Adrenal gland (tissue), 12 donors: ENCODE measurements around the gene PSMA5. TPM values are rescaled to one million over a fixed set of nuclear protein-coding genes. Genes with fewer than 3 reads are reported as not detected.

Source experiments
- DNase-seq, 7 donors: peaks; one replicate each; pipeline ENCODE4 v3.0.0-alpha.2; 2019 to 2020
- H3K27ac ChIP-seq, 5 donors: fragments of 200-600 bp; sonication (generic) in 4 of 5; 1 replicate in 3 of 5; 2 replicates in 2 of 5; pipeline versions ENCODE4 v1.5.1 to v1.8.0; 2016 to 2020; ENCODE audit warnings: mild to moderate bottlenecking in 1 of 5
- H3K27me3 ChIP-seq: fragments of 200-600 bp; 2 replicates; pipeline ENCODE4 v1.8.0; 2021
- H3K36me3 ChIP-seq, 2 donors: fragments of 200-600 bp; replicated peaks in 1 of 2; 1 replicate in 1 of 2; 2 replicates in 1 of 2; pipeline versions ENCODE4 v1.5.1 to v1.8.0; 2018 to 2022
- H3K4me1 ChIP-seq, 2 donors: fragments of 200-600 bp; replicated peaks in 1 of 2; 1 replicate in 1 of 2; 2 replicates in 1 of 2; pipeline versions ENCODE4 v1.5.1 to v1.8.0; 2018 to 2021
- H3K4me3 ChIP-seq, 4 donors: fragments of 200-600 bp; sonication (generic) in 3 of 4; one replicate each; pipeline ENCODE4 v1.5.1; 2016 to 2018
- H3K9me3 ChIP-seq, 3 donors: fragments of 200-600 bp; sonication (generic) in 1 of 3; replicated peaks in 1 of 3; 1 replicate in 2 of 3; 2 replicates in 1 of 3; pipeline versions ENCODE4 v1.5.1 to v1.8.0; 2016 to 2021
- POLR2A ChIP-seq, 2 donors: fragments of 450-650 bp; IDR thresholded peaks; one replicate each; pipeline ENCODE4 v1.6.1; 2017; ENCODE audit warnings: antibody characterized with exemption in 2 of 2, mild to moderate bottlenecking in 2 of 2, moderate library complexity in 1 of 2
- WGBS, 4 donors: extraction: QIAGEN DNeasy Blood & Tissue Kit in 2 of 4; methylation state at CpG; one replicate each; pipeline versions ENCODE4 v1.1.5 to v1.1.7; 2013 to 2017; 5-methylcytosine and 5-hydroxymethylcytosine counted together
- intact Hi-C, 2 donors: fragments of 100-400 bp; cut with DNase I; formaldehyde crosslinking; loops; one replicate each; pipeline versions ENCODE4 v1.14.1 to v1.15.0; 2022 to 2023
- polyA plus RNA-seq, 3 donors: library from polyadenylated mRNA; stranded (reverse); fragments of 200-250 nt in 2 of 3; fragments of 350-450 nt in 1 of 3; fragmentation: Illumina TruSeq in 1 of 3; extraction: RNeasy Lipid Tissue Mini Kit (QIAGEN cat#74804) in 1 of 3; gene quantifications; one replicate each; pipeline ENCODE4 v1.2.3, GENCODE V29; 2013 to 2014
- total RNA-seq, 9 donors: library from RNA; depleted of rRNA in 4 of 9; stranded (reverse); fragments of >200 nt in 4 of 9; fragments of 120-200 nt in 1 of 9; fragmentation: NEBNext Ultra II Directional in 1 of 9; extraction: Animal tissue kit (Norgen Biotek cat#: 25700) in 1 of 9; gene quantifications; one replicate each; pipeline versions ENCODE4 v1.1.0 to v1.2.4, GENCODE V29; 2013 to 2023
- TF ChIP-seq, protein P1 (sequence below), 6 experiments: fragments of 450-650 bp in 4 of 6; fragments of 200-600 bp in 2 of 6; sonication (generic) in 1 of 6; IDR thresholded peaks; 1 replicate in 5 of 6; 2 replicates in 1 of 6; pipeline versions ENCODE4 v1.5.1 to v1.8.0; 2016 to 2021; ENCODE audit warnings: antibody characterized with exemption in 6 of 6, mild to moderate bottlenecking in 2 of 6, moderate library complexity in 1 of 6
- donor health status: healthy with polysubstance abuse.
- donor health status: Bipolar disorder and iron deficiency.
- donor health status: DM: yes; HTN: yes; CAD: no.
- donor health status: DM: no; HTN: no; CAD: no.
- donor health status: DM: no; HTN: no; CAD: no.
- donor health status: DM: yes; HTN: yes; CAD: no.

Gene PSMA5
- total and polyA plus RNA-seq, 12 donors: 22.8 to 187 (median 63.4) TPM

- peak overlapping the region in 1 of 4 donors; percentile 24 for H3K4me3 ChIP-seq
- no peaks in the 10 kb centered on the region for H3K27me3 ChIP-seq
- WGBS, 4 donors: 22 to 28% (median 24%) methylated on average over 4 of the region's 4 CpGs
- peaks cover 31 to 80% of the 10 kb centered on the region in 2 donors for H3K4me1 ChIP-seq
- intact Hi-C loops: no loop called here
- peak in 4 of 7 donors; percentile 41 to 61 (median 45) for DNase-seq
- H3K36me3 ChIP-seq: no peaks in the 10 kb centered on the region
- no peaks in the 10 kb centered on the region for H3K9me3 ChIP-seq
- peak in 1 of 2 donors; percentile 38 for TF ChIP-seq POLR2A (IDR thresholded peaks at IDR 0.05)
- TF ChIP-seq, protein P1, sequence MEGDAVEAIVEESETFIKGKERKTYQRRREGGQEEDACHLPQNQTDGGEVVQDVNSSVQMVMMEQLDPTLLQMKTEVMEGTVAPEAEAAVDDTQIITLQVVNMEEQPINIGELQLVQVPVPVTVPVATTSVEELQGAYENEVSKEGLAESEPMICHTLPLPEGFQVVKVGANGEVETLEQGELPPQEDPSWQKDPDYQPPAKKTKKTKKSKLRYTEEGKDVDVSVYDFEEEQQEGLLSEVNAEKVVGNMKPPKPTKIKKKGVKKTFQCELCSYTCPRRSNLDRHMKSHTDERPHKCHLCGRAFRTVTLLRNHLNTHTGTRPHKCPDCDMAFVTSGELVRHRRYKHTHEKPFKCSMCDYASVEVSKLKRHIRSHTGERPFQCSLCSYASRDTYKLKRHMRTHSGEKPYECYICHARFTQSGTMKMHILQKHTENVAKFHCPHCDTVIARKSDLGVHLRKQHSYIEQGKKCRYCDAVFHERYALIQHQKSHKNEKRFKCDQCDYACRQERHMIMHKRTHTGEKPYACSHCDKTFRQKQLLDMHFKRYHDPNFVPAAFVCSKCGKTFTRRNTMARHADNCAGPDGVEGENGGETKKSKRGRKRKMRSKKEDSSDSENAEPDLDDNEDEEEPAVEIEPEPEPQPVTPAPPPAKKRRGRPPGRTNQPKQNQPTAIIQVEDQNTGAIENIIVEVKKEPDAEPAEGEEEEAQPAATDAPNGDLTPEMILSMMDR (IDR thresholded peaks at IDR 0.05): no peak
- H3K27ac ChIP-seq: peak overlapping the region; percentile 53 to 86 (median 79)
Observed at GRCh38 chr1:109392037-109392787, 34.0 kb downstream of the PSMA5 start.

GRCh38 chr1:109391626-109392025 lies 34.6 kb downstream of the PSMA5 start:
- TF ChIP-seq, protein P1 (IDR thresholded peaks at IDR 0.05): no peak
- TF ChIP-seq POLR2A (IDR thresholded peaks at IDR 0.05): no peak
- no peak for DNase-seq
- Histone ChIP-seq H3K9me3 (no peaks in the 10 kb centered on the region), H3K4me1 (peaks cover 31 to 75% of the 10 kb centered on the region in 2 donors), H3K27me3 (no peaks in the 10 kb centered on the region), H3K36me3 (no peaks in the 10 kb centered on the region), H3K27ac (peak overlapping the region in 4 of 5 donors; percentile 54 to 86 (median 79)), H3K4me3 (peak overlapping the region in 1 of 4 donors; percentile 12)
- intact Hi-C loops: no loop called here

DNA sequence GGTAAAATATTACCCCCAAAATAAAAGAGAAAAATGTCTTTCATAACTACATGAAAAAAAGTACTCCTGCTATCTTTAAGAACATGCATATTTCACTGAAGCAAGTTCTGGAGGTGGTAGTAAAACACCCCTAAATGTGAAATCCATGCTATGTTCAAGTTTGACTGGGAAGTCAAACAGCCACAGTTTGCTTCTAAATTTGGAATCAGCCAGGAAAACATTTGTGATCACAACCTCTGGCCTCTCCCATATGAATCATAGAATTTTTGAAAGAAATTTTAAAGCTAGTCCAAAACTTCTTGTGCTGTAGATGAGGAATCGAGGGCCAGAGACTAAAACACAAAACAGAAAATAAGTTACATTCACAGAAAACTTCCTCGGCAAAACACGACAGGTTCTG lies 35.1 kb downstream of the PSMA5 start:
- Histone ChIP-seq H3K4me3 (peak overlapping the region in 1 of 4 donors; percentile 14), H3K9me3 (no peaks in the 10 kb centered on the region), H3K27me3 (no peaks in the 10 kb centered on the region), H3K4me1 (peaks cover 34 to 70% of the 10 kb centered on the region in 2 donors), H3K36me3 (no peaks in the 10 kb centered on the region), H3K27ac (peak overlapping the region in 4 of 5 donors; percentile 54 to 86 (median 79))
- TF ChIP-seq, protein P1 (IDR thresholded peaks at IDR 0.05): no peak
- no peak for TF ChIP-seq POLR2A (IDR thresholded peaks at IDR 0.05)
- no peak for DNase-seq
- WGBS, 4 donors: 4 to 9% (median 6%) methylated on average over 3 of the region's 3 CpGs
- intact Hi-C loops: no loop called here

DNA sequence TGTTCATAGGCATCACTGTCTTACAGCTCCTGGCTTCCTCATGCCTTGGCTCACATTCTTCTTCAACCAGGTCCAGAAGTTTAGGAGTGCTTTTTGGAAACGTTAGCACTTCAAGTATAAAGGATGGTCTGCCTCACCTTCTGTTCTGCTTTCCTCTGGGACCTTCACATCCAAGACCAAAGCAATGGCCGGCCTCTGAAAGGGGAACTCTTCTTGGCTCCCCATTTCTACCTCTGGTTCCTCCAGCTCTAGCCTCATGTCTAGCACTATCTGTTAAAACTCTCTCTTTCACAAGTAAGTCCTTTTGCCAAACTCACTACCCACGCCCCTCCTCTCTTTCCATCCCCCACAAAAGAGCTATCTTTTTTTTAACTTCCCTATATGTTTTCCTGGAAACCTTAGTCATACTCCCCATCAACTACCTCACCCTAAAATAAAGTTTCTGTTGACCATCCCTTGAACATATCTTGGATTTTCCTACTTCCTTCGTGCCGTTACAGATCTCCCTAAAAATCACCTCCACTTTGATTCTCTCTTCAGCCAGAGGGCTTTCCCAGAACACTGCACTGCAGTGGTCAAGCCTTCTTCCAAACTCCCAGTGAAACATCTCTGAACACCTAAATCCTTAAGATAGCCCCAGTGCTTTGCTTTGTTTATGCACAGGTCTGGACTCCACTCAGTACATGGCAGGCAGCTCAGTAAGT lies 36.5 kb downstream of the PSMA5 start:
- H3K27ac ChIP-seq: peak overlapping the region in 2 of 5 donors; percentile 40 to 86
- H3K4me3 ChIP-seq: no peak overlapping the region
- H3K36me3 ChIP-seq: no peaks in the 10 kb centered on the region
- intact Hi-C loops: no loop called here
- WGBS, 4 donors: 72 to 82% (median 77%) methylated on average over 5 of the region's 5 CpGs
- no peak for TF ChIP-seq POLR2A (IDR thresholded peaks at IDR 0.05)
- TF ChIP-seq, protein P1 (IDR thresholded peaks at IDR 0.05): no peak
- no peak for DNase-seq
- no peaks in the 10 kb centered on the region for H3K27me3 ChIP-seq
- H3K4me1 ChIP-seq: peaks cover 45 to 71% of the 10 kb centered on the region in 2 donors
- H3K9me3 ChIP-seq: no peaks in the 10 kb centered on the region
